ENCODE measurements around the gene LAPTM5.
"Not testable (repeated sequence)": the region's sequence is repeated elsewhere in the genome, so short reads cannot be mapped to it uniquely, and the experiment has no call there.

LAPTM5 gene

DNA sequence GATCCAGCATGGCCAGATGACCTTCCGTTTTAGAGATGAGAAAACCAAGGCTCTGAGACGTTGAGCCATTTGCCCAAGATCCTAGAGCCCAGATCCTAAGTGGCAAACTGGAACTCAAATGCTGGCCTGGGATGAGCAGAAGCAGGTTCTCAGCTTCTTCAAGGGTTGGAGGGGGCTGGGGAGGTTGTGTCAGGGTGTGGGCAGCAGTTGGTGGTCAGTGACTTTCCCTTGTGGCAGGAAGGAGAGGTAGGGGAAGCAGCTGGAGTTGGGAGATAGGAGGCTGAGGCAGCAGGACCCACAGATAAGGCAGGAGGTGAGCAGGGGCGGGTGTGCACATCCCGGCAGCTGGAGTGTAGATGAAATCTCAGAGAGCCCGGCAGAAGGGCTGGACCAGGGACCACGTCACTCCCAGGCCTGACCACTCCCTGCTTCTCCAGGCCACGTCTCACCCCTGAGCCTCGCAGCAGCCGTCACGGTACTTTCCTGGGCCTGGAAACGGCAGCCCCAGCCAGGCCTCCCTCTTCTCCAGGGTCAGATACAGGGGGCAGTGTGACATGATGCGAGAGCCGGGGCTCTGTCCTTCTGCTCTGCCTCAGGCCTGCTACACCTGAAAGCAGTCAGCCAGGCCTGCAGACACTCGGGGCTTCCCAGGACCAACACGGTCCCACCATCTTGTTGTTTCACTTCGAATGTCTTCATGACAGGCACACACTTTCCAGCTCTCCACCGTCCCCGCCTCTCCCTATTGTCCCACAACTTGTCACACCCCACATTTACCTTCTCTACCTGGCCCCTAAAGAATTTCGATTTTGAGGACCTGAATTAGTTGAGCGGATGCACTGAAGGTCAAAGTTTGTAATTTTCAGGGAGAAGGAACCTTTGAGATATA lies 11.5 kb upstream of the LAPTM5 start:
- DNase-seq = no peak

DNA sequence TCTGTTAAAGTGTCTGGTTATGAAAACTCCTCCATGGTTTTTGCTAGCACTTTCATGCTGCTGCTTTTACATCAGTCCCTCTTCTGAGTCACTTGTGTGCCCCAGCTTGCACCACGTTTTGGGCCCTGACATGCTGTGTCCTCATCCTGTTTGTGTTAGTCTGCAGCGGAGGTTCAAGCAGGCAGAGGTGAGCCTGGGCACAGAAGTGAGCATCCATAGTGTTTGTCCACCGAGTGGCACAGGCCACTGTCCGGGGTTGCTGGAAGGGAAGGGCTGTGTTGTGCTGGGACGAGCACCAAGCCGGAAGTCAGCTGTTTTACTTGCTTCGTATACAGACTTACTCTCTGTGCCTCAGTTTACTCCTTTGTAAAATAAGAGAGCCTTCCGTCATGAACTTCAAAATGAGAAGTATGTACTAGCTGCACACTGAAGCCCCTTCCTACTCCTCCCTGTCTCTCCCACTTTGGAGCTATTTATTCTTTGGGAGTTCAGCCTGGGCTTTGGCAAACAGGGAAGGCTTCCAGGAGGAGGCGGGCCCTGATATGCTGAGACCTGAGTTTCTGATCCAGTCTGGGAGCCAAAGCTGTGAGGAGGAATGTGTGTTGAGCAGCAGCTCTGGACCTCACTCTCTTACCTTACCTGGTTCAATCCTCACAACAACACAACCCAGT lies 10.7 kb upstream of the LAPTM5 start:
- DNase-seq = no peak

GRCh38 chr1:30766948-30767347 lies 9.4 kb upstream of the LAPTM5 start:
- not testable (repeated sequence) for DNase-seq

GRCh38 chr1:30765556-30766434 lies 8.2 kb upstream of the LAPTM5 start:
- DNase-seq = no peak

DNA sequence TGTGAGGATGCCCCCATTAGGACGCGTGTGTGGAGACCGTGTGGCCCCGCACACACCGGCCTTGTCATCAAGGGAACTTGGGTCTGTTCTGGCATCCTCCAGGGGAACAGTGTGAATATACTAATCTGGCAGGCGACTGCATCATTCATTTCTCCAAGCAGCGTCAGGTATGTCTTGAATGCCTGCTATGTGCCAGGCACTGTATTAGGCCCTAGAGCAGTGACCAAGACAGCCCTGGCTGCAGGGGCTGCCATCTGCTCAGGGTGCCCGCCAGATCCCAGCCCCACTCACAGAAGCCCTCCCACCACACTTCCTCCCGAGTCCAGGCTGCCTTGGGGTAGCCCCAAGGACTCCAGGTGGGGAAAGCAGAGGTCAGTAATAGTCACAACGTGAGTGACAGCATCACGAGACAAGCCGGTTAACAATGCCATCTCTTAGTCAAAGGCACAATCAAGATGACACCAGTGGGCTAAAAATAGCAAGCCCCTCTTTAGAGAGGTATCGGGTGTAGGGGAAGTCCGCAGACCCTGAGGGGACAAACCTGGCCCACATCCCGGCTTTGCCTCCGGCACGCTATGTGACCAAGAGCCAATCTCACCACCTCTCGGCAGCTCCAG lies 7.5 kb upstream of the LAPTM5 start:
- no peak for DNase-seq

DNA sequence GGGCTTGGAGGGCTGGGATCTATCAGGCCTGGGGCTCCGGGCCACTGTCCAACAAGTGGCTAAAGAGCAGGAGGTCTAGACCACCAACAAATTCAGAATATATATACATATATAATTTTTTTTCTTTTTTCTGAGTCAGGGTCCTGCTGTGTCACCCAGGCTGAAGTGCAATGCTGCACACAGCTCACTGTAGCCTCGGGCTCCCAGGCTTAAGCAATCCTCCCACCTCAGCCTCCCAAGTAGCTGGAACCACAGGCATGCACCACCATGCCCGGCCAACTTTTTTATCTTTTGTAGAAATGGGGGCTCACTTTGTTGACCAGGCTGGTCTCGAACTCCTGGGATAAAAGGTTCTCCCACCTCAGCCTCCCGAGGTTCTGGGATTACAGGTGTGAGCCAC lies 6.8 kb upstream of the LAPTM5 start:
- no peak for DNase-seq

- DNase-seq = no peak
Observed at GRCh38 chr1:30763651-30764248, 6.2 kb upstream of the LAPTM5 start.

DNA sequence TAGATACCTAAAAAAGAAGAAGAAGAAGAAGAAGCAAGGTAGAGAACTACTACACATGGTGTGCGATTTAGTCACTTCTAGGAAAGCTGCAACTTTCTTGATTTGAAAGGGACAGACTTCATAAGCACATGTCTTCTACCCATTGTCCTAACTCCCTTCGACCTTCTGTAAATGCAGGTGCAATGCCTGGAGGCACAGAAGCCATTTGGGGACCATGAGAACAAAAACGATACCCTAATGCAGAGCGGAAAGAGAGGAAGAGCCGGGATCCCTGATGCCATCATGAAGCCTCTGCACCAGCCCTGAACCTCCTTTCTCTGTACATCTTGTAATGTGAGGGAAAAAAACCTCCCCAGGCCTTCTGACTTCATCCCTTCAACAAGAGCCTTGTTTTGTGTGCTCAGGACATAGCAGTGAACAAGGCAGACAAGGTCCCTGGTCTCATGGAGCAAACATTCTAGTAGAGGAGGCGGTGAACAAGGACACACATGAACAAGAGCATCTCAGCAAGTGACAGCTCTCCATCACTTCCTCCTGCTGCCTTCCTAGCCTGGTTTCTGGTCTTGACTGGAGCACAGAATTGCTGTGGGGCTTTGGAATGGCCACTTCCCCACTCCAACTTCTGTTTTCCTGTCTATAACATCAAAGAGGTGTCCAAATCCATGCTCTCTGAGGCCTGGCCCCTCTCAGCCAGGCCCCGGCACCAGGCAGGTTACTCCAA lies 5.5 kb upstream of the LAPTM5 start:
- DNase-seq = no peak

GRCh38 chr1:30762152-30762929 lies 4.8 kb upstream of the LAPTM5 start:
- DNase-seq = no peak

DNA sequence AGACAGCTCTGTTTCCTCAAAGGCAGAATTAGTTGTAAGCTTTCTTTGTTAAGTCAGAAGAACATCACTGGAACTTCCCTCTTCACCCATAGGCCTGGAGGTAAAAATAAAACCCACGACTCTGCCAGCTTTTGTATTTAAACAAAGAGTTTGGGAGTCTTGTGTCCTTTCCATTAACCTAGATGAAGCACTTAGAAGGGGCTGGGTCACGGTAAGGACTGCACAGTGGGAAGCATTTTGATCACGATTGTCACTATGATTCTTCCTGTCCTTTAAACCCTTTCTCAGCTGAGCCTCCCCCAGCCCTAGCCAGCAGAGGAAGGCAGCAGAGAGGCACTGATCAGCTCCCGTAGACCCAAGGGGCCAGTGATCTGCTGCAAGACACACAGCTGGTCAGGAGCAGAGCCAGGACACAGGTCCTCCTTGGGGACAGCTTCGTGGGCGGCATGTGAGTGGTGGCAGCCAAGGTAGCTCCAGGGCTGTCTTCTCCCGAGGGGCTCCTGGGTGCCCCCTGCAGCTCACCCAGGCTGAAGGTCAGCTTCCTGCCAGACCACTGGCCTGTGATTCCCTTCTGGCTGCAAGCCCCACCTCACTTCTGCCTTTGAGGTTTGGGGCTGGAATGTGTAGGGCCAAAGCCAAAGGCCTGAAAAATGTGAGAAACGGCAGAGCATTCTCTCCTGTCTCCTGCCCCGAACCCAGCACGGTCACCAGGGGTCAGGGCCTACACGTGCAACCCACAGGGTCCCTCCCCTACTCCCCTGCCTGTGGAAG lies 4.0 kb upstream of the LAPTM5 start:
- DNase-seq = no peak

DNA sequence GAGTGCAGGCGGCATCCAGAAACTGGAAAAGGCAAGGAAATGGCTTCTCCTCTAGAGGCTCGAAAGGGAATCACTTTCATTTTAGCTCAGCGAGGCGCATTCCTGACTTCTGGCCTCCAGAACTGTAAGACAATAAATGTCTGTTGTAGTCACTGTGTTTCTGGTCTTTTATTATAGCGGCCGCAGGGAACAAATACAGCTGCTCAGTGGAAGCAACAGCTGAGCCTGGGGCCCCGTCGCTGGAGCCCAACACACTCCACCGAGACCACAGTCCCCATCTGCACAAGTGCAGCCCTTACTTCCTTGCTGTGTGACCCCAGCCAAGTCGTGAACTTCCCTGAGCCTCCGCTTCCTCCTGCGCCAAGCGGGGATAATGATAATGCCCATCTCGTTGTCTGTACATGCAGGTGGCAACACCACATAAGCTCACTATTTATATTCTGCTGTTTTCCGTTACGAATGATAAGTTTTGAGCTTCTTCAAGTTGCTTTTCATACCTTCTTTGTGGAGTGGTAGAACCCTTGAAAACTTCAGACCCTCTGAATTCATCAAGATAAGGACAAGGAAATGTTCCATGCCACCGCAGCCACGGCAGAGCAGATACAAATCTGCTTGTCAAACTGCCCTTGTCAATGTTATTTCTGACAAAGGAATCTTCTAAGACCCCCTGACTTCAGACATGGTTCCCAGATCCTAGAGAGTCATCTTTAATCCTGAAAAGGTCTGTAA lies 3.2 kb upstream of the LAPTM5 start:
- DNase-seq = no peak

DNA sequence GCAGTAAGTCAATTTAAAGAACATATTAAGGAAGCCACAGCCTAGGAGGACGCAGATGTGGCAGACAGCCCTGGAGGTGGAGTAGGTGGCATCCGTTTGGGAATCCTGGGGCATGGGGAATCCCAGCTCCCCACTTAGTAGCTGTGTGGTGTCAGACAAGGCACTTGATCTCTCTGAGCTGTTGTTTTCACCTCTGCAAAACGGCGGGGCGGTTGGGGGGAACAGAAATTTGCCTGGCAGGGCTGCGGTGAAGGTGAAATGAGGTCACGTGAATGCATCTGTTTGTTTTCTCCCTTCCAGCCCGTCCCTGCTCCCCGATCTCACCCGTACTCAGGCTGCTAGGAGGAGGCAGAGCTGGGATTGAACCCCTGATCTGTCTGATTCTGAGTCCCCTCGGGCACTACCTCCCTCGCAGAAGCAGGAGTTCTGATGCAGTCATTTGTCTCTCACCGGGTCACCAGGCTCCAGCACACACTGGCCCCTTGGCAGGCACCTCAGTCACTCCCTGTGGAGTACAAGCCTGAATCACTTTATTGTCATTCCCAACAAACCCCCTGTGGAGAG lies 2.2 kb upstream of the LAPTM5 start:
- no peak for DNase-seq

DNA sequence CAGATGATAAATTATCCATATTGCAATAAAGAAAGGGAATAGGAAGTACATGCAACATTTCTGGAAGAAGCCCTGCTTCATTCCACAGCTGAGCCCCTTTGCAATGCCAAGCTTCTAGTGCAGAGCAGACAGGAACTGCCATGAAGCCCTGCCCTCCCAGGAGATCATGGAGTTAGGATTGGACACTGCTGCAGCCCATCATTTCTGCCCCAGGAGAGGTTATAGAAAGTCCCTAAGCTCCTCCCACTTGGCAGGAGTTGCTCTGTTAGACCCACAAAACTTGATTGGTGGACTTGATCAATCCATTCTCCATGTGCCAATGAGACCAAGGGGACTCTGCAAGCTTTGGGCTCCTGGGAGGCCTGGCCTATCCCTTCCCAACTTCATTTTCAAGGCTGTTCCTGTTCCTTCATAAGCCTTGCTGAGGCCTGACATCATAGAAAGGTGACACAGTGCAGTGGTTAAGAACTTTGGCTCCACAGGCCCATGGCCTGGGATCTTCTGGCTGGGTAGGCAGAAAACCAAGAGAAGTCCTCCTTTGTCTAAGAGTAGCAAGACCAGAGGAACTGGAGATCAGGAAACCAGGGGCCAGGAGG lies 1.3 kb upstream of the LAPTM5 start:
- no peak for DNase-seq

GRCh38 chr1:30758121-30758688 lies 631 bp upstream of the LAPTM5 start:
- DNase-seq = no peak

GRCh38 chr1:30756545-30757351 lies 826 bp downstream of the LAPTM5 start:
- DNase-seq = peak; percentile 92

- no peak for DNase-seq
Observed at GRCh38 chr1:30756206-30756544, 1.4 kb downstream of the LAPTM5 start.

GRCh38 chr1:30755746-30756145 lies 1.8 kb downstream of the LAPTM5 start:
- DNase-seq = no peak

DNA sequence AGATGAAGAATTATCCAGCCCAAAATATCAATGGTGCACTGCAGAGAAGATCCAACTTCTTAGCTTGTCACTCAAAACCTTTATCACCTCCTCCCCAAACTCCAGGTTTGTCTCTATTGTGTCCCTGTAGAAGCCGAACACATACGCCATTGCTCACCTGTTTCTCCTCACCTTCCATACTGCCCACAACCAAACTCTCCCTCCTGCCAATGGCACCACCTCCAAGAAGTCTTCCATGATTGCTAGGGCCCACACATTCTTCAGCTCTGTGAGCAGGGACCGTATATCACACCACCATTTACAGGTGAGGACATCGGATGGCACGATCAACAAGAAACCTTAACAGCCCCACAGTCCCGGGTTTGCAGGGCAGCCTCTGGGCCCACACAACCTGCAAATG lies 2.2 kb downstream of the LAPTM5 start:
- no peak for DNase-seq
